Pancreas (tissue), 10 donors: Measurements from ENCODE around the gene SORCS2. TPM values are rescaled to one million over a fixed set of nuclear protein-coding genes. Genes with fewer than 3 reads are reported as not detected.

ENCODE experiments used
- ATAC-seq, 4 donors: fragments of 200-7000 bp; cut with Tn5 transposase; one replicate each; pipeline versions ENCODE4 v1.8.0 to v1.9.1; 2020; ENCODE audit warnings: mild to moderate bottlenecking in 4 of 4, moderate library complexity in 4 of 4
- DNase-seq, 6 donors: peaks; one replicate each; pipeline ENCODE4 v3.0.0-alpha.2; 2020
- FAIRE-seq: peaks from 2 replicates; lab custom pipeline; 2012; peaks lifted over from hg19 to GRCh38; lab: Jason Lieb, UNC
- H3K27ac ChIP-seq, 4 donors: fragments of 200-600 bp; sonication (generic); 1 replicate in 3 of 4; 2 replicates in 1 of 4; pipeline versions ENCODE4 v1.5.0 to v1.8.0; 2020
- H3K27me3 ChIP-seq, 4 donors: fragments of 200-600 bp; one replicate each; pipeline ENCODE4 v1.8.0; 2021
- H3K36me3 ChIP-seq, 3 donors: fragments of 200-600 bp; sonication (generic) in 1 of 3; one replicate each; pipeline versions ENCODE4 v1.5.0 to v1.8.0; 2020 to 2021
- H3K4me1 ChIP-seq, 3 donors: fragments of 200-600 bp; one replicate each; pipeline ENCODE4 v1.8.0; 2021
- H3K4me3 ChIP-seq, 4 donors: fragments of 200-600 bp; sonication (generic) in 2 of 4; one replicate each; pipeline versions ENCODE4 v1.5.0 to v1.8.0; 2020 to 2021
- H3K9me3 ChIP-seq, 4 donors: fragments of 200-600 bp; one replicate each; pipeline ENCODE4 v1.8.0; 2021
- CTCF ChIP-seq, 4 donors: fragments of 200-600 bp; sonication (generic) in 3 of 4; IDR thresholded peaks; one replicate each; pipeline versions ENCODE4 v1.5.0 to v1.8.0; 2021; ENCODE audit warnings: antibody characterized with exemption in 4 of 4
- WGBS, 2 donors: extraction: QIAGEN DNeasy Blood & Tissue Kit; methylation state at CpG; one replicate each; pipeline ENCODE4 v1.1.7; 2013; 5-methylcytosine and 5-hydroxymethylcytosine counted together
- intact Hi-C, 3 donors: fragments of 100-400 bp; cut with DNase I; formaldehyde crosslinking; loops; one replicate each; pipeline versions ENCODE4 v1.11.1 to v1.14.2; 2022
- polyA plus RNA-seq, 2 donors: library from polyadenylated mRNA; stranded (reverse); fragments of 200-250 nt; gene quantifications; one replicate each; pipeline ENCODE4 v1.2.3, GENCODE V29; 2013
- total RNA-seq, 6 donors: library from RNA; stranded (reverse); fragmentation: NEBNext Ultra II Directional in 4 of 6; extraction: Animal tissue kit (Norgen Biotek cat#: 25700) in 4 of 6; gene quantifications; one replicate each; pipeline versions ENCODE4 v1.2.1 to v1.2.4, GENCODE V29; 2021 to 2023
- donor health status: healthy with polysubstance abuse.
- donor health status: DM: no; HTN: no; CAD: no; lungs with moderate emphysema.
- donor health status: DM: no; HTN: no; CAD: no.
- donor health status: control.
- donor health status: control.
- donor health status: Bipolar disorder and iron deficiency.
- donor health status: DM: yes; HTN: yes; CAD: no.
- donor health status: DM: no; HTN: no; CAD: no.
- donor health status: DM: no; HTN: no; CAD: no.
- donor health status: DM: yes; HTN: yes; CAD: no.

Gene SORCS2
- total and polyA plus RNA-seq, 8 donors = 0.14 to 1.7 (median 0.42) TPM

GRCh38 chr4:7262134-7262533, 69.8 kb downstream of the SORCS2 start:
- intact Hi-C loops = no loop called here
- ATAC-seq (no peak), DNase-seq (no peak), FAIRE-seq (no peak)
- WGBS, 2 donors = 67 to 92% methylated on average over 1 of the region's 1 CpG
- TF ChIP-seq CTCF (IDR thresholded peaks at IDR 0.05) = no peak
- Histone ChIP-seq H3K9me3 (no peaks in the 10 kb centered on the region), H3K4me3 (no peak overlapping the region), H3K27me3 (no peaks in the 10 kb centered on the region), H3K36me3 (no peaks in the 10 kb centered on the region), H3K27ac (no peak overlapping the region), H3K4me1 (no peaks in the 10 kb centered on the region)

GRCh38 chr4:7263166-7263565, 70.8 kb downstream of the SORCS2 start:
- no peaks in the 10 kb centered on the region for H3K9me3 ChIP-seq
- no peaks in the 10 kb centered on the region for H3K4me1 ChIP-seq
- no peaks in the 10 kb centered on the region for H3K27me3 ChIP-seq
- WGBS, 2 donors = 68 to 70% methylated on average over 11 of the region's 11 CpGs
- no peak for TF ChIP-seq CTCF (IDR thresholded peaks at IDR 0.05)
- DNase-seq (no peak), FAIRE-seq (no peak), ATAC-seq (no peak)
- no peak overlapping the region for H3K27ac ChIP-seq
- intact Hi-C loops = no loop called here
- H3K4me3 ChIP-seq = no peak overlapping the region
- H3K36me3 ChIP-seq = no peaks in the 10 kb centered on the region

GRCh38 chr4:7264694-7265093, 72.4 kb downstream of the SORCS2 start:
- ATAC-seq (no peak), DNase-seq (no peak), FAIRE-seq (no peak)
- Histone ChIP-seq H3K27ac (no peak overlapping the region), H3K27me3 (no peaks in the 10 kb centered on the region), H3K4me3 (no peak overlapping the region), H3K4me1 (no peaks in the 10 kb centered on the region), H3K9me3 (no peaks in the 10 kb centered on the region), H3K36me3 (no peaks in the 10 kb centered on the region)
- TF ChIP-seq CTCF (IDR thresholded peaks at IDR 0.05) = no peak
- intact Hi-C loops = no loop called here
- 78 to 82% methylated on average over 8 to 11 of the region's 11 CpGs for WGBS, 2 donors

- no peak for FAIRE-seq
- Histone ChIP-seq H3K4me1 (no peaks in the 10 kb centered on the region), H3K27ac (no peak overlapping the region), H3K9me3 (no peaks in the 10 kb centered on the region), H3K4me3 (no peak overlapping the region), H3K36me3 (no peaks in the 10 kb centered on the region), H3K27me3 (no peaks in the 10 kb centered on the region)
- intact Hi-C loops = no loop called here
- DNase-seq = no peak
- ATAC-seq = peak in 2 of 4 donors; percentile 20 to 25
- no peak for TF ChIP-seq CTCF (IDR thresholded peaks at IDR 0.05)
- WGBS, 2 donors = 64 to 69% methylated on average over 18 of the region's 18 CpGs
Measured at GRCh38 chr4:7266525-7267292, 74.4 kb downstream of the SORCS2 start.

- no peaks in the 10 kb centered on the region for H3K9me3 ChIP-seq
- ATAC-seq (no peak), DNase-seq (no peak), FAIRE-seq (no peak)
- no peaks in the 10 kb centered on the region for H3K4me1 ChIP-seq
- H3K27me3 ChIP-seq = no peaks in the 10 kb centered on the region
- intact Hi-C loops = no loop called here
- H3K27ac ChIP-seq = no peak overlapping the region
- 72 to 77% methylated on average over 7 of the region's 7 CpGs for WGBS, 2 donors
- no peaks in the 10 kb centered on the region for H3K36me3 ChIP-seq
- H3K4me3 ChIP-seq = no peak overlapping the region
- no peak for TF ChIP-seq CTCF (IDR thresholded peaks at IDR 0.05)
Measured at GRCh38 chr4:7267829-7268228, 75.5 kb downstream of the SORCS2 start.
